ENCODE data around the gene ARID2. TPM values are rescaled to one million over a fixed set of nuclear protein-coding genes. Genes with fewer than 3 reads are reported as not detected.

The ARID2 gene
- total and polyA plus RNA-seq, 10 donors: 5.7 to 59.6 (median 42.6) TPM

GRCh38 chr12:45695606-45696005 is 33.9 kb upstream of the ARID2 start:
- Histone ChIP-seq H3K27ac (no peak overlapping the region), H3K36me3 (no peaks in the 10 kb centered on the region), H3K9me3 (peaks cover 0 to 24% (median 1%) of the 10 kb centered on the region in 8 donors), H3K4me3 (no peak overlapping the region), H3K4me1 (no peaks in the 10 kb centered on the region), H3K27me3 (replicated peaks in 1 of 7) (no peaks in the 10 kb centered on the region)
- intact Hi-C loops (cut with DNase I; ENCODE audit: low total_unique reads): no loop called here
- TF ChIP-seq POLR2AphosphoS5 (IDR thresholded peaks at IDR 0.05) (no peak), POLR2A (IDR thresholded peaks at IDR 0.05) (no peak)
- TF ChIP-seq, protein P1, sequence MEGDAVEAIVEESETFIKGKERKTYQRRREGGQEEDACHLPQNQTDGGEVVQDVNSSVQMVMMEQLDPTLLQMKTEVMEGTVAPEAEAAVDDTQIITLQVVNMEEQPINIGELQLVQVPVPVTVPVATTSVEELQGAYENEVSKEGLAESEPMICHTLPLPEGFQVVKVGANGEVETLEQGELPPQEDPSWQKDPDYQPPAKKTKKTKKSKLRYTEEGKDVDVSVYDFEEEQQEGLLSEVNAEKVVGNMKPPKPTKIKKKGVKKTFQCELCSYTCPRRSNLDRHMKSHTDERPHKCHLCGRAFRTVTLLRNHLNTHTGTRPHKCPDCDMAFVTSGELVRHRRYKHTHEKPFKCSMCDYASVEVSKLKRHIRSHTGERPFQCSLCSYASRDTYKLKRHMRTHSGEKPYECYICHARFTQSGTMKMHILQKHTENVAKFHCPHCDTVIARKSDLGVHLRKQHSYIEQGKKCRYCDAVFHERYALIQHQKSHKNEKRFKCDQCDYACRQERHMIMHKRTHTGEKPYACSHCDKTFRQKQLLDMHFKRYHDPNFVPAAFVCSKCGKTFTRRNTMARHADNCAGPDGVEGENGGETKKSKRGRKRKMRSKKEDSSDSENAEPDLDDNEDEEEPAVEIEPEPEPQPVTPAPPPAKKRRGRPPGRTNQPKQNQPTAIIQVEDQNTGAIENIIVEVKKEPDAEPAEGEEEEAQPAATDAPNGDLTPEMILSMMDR (IDR thresholded peaks at IDR 0.05 in 8 of 11, conservative IDR thresholded peaks at IDR 0.05 in 3 of 11): no peak
- DNase-seq: no peak

GRCh38 chr12:45696049-45696448 is 33.5 kb upstream of the ARID2 start:
- peaks cover 0 to 28% (median 6%) of the 10 kb centered on the region in 8 donors for H3K9me3 ChIP-seq
- DNase-seq: no peak
- no peaks in the 10 kb centered on the region for H3K27me3 ChIP-seq (replicated peaks in 1 of 7)
- intact Hi-C loops (cut with DNase I; ENCODE audit: low total_unique reads): no loop called here
- no peak overlapping the region for H3K4me3 ChIP-seq
- no peak overlapping the region for H3K27ac ChIP-seq
- no peaks in the 10 kb centered on the region for H3K4me1 ChIP-seq
- TF ChIP-seq, protein P1 (IDR thresholded peaks at IDR 0.05 in 8 of 11, conservative IDR thresholded peaks at IDR 0.05 in 3 of 11): no peak
- H3K36me3 ChIP-seq: no peaks in the 10 kb centered on the region
- 96 to 98% (median 97%) methylated on average over 7 of the region's 7 CpGs for WGBS, 5 donors

DNA sequence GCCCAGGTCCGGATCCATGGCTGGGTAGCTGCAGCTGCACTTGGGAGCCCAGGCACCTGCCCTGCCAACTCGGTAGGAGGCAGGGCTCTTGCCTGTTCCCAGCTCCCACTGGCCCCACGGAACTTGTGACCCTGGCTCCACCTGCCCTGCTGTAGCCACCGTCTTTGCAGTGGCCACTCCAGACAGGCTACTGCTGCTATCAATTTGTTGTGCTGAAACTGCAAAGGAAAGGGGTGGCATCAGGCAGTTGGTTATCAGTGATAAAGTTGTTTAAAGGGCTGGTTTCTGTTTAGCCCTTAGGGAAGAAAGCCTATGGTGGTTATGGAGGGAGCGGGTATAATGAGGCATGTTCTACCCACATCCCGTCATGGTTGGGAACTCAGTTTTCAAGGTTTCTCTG is 32.1 kb upstream of the ARID2 start:
- no peak overlapping the region for H3K27ac ChIP-seq
- H3K9me3 ChIP-seq: peaks cover 0 to 40% (median 13%) of the 10 kb centered on the region in 8 donors
- no peaks in the 10 kb centered on the region for H3K27me3 ChIP-seq (replicated peaks in 1 of 7)
- no peaks in the 10 kb centered on the region for H3K36me3 ChIP-seq
- no peak for DNase-seq
- no peaks in the 10 kb centered on the region for H3K4me1 ChIP-seq
- intact Hi-C loops (cut with DNase I; ENCODE audit: low total_unique reads): no loop called here
- TF ChIP-seq, protein P1 (IDR thresholded peaks at IDR 0.05 in 8 of 11, conservative IDR thresholded peaks at IDR 0.05 in 3 of 11): no peak
- TF ChIP-seq POLR2AphosphoS5 (IDR thresholded peaks at IDR 0.05) (no peak), POLR2A (IDR thresholded peaks at IDR 0.05) (no peak)
- no peak overlapping the region for H3K4me3 ChIP-seq
- 65 to 97% (median 78%) methylated on average over 3 to 6 of the region's 6 CpGs for WGBS, 5 donors

GRCh38 chr12:45701296-45701695 is 28.2 kb upstream of the ARID2 start:
- intact Hi-C loops (cut with DNase I; ENCODE audit: low total_unique reads): no loop called here
- 70 to 95% (median 73%) methylated on average over 4 of the region's 4 CpGs for WGBS, 5 donors
- Histone ChIP-seq H3K4me1 (peaks cover 0 to 2% (median 0%) of the 10 kb centered on the region in 6 donors), H3K27me3 (replicated peaks in 1 of 7) (no peaks in the 10 kb centered on the region), H3K4me3 (no peak overlapping the region), H3K27ac (no peak overlapping the region), H3K36me3 (no peaks in the 10 kb centered on the region), H3K9me3 (peaks cover 0 to 32% (median 13%) of the 10 kb centered on the region in 8 donors)
- no peak for DNase-seq
- TF ChIP-seq POLR2A (IDR thresholded peaks at IDR 0.05) (no peak), POLR2AphosphoS5 (IDR thresholded peaks at IDR 0.05) (no peak)
- TF ChIP-seq, protein P1 (IDR thresholded peaks at IDR 0.05 in 8 of 11, conservative IDR thresholded peaks at IDR 0.05 in 3 of 11): no peak
